ENCODE measurements around the gene CENPS.
"Not testable (repeated sequence)": the region's sequence is repeated elsewhere in the genome, so short reads cannot be mapped to it uniquely, and the experiment has no call there.

Gene CENPS

DNA sequence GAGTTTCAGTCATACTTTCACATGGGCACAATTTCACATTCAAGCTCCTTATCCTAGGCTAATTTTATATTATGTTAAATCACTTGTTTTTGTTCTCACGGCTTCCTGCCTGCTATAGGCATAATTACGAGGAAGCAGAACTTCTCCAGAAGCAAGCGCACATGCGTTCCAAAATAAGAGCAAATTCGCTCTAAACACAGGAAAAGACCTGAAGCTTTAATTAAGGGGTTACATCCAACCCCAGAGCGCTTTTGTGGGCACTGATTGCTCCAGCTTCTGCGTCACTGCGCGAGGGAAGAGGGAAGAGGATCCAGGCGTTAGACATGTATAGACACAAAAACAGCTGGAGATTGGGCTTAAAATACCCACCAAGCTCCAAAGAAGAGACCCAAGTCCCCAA lies 19.5 kb downstream of the CENPS start, which contains the start of gene CORT:
TSS of gene CORT (plus strand) at position 281 of the 400 bp plus-strand sequence. CDS start 193 bp downstream, outside the sequence.
- Mint-ChIP-seq H3K36me3 (ENCODE audit: insufficient read depth) (peaks cover 3% of the 10 kb centered on the region), H3K27me3 (peaks cover 0 to 11% of the 10 kb centered on the region in 2 donors), H3K4me3 (no peak within 1 kb of the TSS), H3K9me3 (no peaks in the 10 kb centered on the region), H3K4me1 (ENCODE audit: low read depth in 2 of 2) (peaks cover 1 to 6% of the 10 kb centered on the region in 2 donors), H3K27ac (no peak within 1 kb of the TSS)
- ATAC-seq (replicated peaks) (no peak), DNase-seq (no peak)

DNA sequence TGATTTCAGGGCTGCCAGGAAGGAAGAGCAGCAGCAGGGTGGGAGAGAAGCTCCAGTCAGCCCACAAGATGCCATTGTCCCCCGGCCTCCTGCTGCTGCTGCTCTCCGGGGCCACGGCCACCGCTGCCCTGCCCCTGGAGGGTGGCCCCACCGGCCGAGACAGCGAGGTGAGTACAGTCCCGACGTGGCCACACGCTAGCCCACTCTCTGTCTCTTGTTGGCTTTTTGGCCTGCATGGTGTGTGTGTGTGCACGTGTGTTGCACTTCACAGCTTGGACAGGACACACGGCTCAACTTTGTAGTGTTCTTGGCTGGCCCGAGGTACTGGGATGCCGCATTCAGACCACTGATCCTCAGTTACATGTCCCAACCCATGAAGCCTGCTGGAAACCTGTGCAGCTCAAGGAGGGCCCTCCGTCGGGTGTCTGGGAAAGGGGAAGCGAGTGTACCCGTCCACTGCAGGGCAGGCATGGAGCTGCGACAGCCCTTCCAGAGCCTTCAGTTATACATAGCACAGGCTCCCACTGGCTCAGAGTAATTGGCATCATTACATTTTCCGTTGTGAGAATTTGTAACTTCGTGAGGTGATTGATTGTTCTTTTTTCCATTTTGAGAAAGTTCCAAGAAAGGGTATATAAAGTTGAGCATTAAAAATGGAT lies 20.1 kb downstream of the CENPS start:
- Mint-ChIP-seq H3K9me3 (no peaks in the 10 kb centered on the region), H3K27me3 (peaks cover 0 to 11% of the 10 kb centered on the region in 2 donors), H3K4me1 (ENCODE audit: low read depth in 2 of 2) (peaks cover 1 to 6% of the 10 kb centered on the region in 2 donors), H3K4me3 (no peak overlapping the region), H3K27ac (no peak overlapping the region), H3K36me3 (ENCODE audit: insufficient read depth) (peaks cover 3% of the 10 kb centered on the region)
- DNase-seq (no peak), ATAC-seq (replicated peaks) (no peak)

DNA sequence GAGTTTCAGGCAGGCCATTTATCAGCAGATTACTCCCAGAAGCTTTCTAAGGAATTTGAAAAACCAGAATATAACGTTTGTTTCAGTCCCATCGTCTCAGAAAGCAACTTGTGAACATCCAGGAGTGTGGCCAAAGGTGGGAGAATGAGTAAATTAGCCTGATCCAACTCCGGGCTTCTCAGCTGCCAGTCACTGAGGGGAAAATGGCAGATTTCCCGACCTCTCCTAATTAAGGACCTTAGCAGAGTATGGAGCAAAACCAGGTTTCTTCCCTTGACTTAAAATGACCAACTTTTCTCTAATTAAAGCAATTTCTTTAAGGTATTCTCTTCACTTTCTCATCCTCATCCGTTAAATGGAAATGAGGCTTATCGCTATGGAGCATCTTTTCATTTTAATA lies 20.6 kb downstream of the CENPS start:
- no peak overlapping the region for H3K4me3 Mint-ChIP-seq
- H3K36me3 Mint-ChIP-seq (ENCODE audit: insufficient read depth), result peaks cover 3% of the 10 kb centered on the region
- ATAC-seq (replicated peaks), result no peak
- peaks cover 0 to 11% of the 10 kb centered on the region in 2 donors for H3K27me3 Mint-ChIP-seq
- no peaks in the 10 kb centered on the region for H3K9me3 Mint-ChIP-seq
- no peak overlapping the region for H3K27ac Mint-ChIP-seq
- peaks cover 1 to 6% of the 10 kb centered on the region in 2 donors for H3K4me1 Mint-ChIP-seq (ENCODE audit: low read depth in 2 of 2)
- DNase-seq, result no peak

DNA sequence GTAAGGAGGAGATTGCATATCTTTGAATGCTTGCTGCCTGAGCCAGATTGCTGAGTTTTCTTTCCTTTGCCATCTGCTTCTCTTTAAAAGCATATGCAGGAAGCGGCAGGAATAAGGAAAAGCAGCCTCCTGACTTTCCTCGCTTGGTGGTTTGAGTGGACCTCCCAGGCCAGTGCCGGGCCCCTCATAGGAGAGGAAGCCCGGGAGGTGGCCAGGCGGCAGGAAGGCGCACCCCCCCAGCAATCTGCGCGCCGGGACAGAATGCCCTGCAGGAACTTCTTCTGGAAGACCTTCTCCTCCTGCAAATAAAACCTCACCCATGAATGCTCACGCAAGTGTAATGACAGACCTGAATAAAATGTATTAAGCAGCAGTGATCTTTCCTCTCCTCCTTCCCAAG lies 21.1 kb downstream of the CENPS start:
- Mint-ChIP-seq H3K27ac (no peak overlapping the region), H3K27me3 (peaks cover 0 to 11% of the 10 kb centered on the region in 2 donors), H3K4me3 (no peak overlapping the region), H3K9me3 (no peaks in the 10 kb centered on the region), H3K36me3 (ENCODE audit: insufficient read depth) (peaks cover 3% of the 10 kb centered on the region), H3K4me1 (ENCODE audit: low read depth in 2 of 2) (peaks cover 1 to 6% of the 10 kb centered on the region in 2 donors)
- ATAC-seq (replicated peaks), result no peak
- DNase-seq, result no peak

DNA sequence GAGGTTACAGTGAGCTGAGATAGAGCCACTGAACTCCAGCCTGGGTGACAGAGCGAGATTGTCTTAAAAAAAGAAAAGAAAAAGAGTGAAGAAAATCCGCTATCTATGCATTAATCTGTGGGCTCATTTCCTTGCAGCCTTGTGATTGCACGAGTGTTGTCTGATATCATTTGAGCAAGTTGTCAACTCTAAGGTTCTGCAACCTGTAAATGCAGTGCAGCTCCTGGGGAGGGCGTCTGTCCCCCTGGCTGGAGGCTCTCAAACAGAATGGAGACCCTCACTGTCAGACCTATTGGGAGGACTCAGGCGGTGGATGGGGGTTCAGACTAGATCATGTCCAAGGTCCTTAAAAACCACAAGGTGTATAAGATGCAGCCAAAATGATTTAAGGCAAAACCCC lies 25.8 kb downstream of the CENPS start:
- peak overlapping the region in 1 of 2 donors; percentile 38 for H3K27ac Mint-ChIP-seq
- DNase-seq (no peak), ATAC-seq (replicated peaks) (no peak)
- H3K9me3 Mint-ChIP-seq, result no peaks in the 10 kb centered on the region
- H3K4me1 Mint-ChIP-seq (ENCODE audit: low read depth in 2 of 2), result no peaks in the 10 kb centered on the region
- H3K4me3 Mint-ChIP-seq, result no peak overlapping the region
- peaks cover 3% of the 10 kb centered on the region for H3K36me3 Mint-ChIP-seq (ENCODE audit: insufficient read depth)
- no peaks in the 10 kb centered on the region for H3K27me3 Mint-ChIP-seq

DNA sequence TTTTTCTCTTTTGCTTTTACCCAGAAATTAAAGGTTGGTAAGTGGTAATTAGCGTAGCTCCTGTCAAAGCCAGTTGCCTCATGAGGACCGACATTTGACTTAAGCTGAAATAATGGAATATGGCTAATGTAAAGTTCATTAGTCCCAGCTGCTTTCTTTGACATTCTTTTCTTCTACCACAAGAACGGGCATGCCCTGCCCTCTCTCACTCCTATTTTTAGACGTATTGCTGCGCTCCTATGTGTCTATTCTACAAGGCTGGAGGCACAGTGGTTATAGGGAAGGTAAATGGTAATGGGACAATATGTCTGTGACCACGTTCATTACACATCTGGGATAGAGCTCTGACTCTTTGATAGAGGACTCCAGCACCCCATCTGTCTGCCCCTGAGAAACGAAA lies 26.4 kb downstream of the CENPS start:
- H3K4me3 Mint-ChIP-seq, result no peak overlapping the region
- DNase-seq, result no peak
- ATAC-seq (replicated peaks), result no peak

DNA sequence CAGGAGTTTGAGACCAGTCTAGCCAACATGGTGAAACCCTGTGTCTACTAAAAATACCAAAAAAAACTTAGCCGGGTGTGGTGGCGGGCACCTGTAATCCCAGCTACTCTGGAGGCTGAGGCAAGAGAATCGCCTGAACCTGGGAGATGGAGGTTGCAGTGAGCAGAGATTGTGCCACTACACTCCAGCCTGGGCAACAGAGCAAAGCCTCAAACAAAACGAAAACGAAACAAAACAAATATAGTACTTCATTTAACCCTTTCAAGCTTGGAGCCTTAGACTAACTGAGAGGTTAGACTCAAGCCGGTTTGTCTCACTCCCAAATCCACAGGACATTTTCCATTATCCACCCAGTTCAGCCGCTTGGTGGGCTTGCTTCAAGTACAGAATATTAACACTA lies 27.2 kb downstream of the CENPS start:
- not testable (repeated sequence) for H3K27ac Mint-ChIP-seq; H3K9me3 Mint-ChIP-seq; H3K4me3 Mint-ChIP-seq; DNase-seq; H3K27me3 Mint-ChIP-seq; H3K36me3 Mint-ChIP-seq (ENCODE audit: insufficient read depth); ATAC-seq (replicated peaks); H3K4me1 Mint-ChIP-seq (ENCODE audit: low read depth in 2 of 2)

More for the DNA sequence above, 26.4 kb downstream of the CENPS start:
- no peaks in the 10 kb centered on the region for H3K9me3 Mint-ChIP-seq
- H3K4me1 Mint-ChIP-seq (ENCODE audit: low read depth in 2 of 2), result no peaks in the 10 kb centered on the region
- H3K27ac Mint-ChIP-seq, result peak overlapping the region in 1 of 2 donors; percentile 15
- no peaks in the 10 kb centered on the region for H3K27me3 Mint-ChIP-seq
- H3K36me3 Mint-ChIP-seq (ENCODE audit: insufficient read depth), result peaks cover 3% of the 10 kb centered on the region

DNA sequence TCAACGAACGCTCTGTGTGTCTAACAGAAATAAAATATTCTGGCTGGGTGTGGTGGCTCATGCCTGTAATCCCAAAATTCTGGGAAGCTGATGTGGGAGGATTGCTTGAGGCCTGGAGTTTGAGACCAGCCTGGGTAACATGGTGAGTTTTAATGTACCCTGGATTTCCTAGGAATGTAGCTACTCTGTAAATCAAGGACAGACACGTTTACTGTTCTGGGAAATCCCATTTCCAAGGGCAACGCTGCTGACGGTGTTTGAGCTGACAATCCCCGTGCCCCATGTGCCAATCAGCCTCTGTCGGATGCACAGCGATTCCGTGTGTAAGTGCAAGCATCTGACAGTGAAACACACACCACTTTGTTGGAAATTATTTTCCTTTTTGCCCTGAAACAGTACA lies 27.6 kb downstream of the CENPS start:
- Mint-ChIP-seq H3K4me3 (no peak overlapping the region), H3K27ac (no peak overlapping the region), H3K4me1 (ENCODE audit: low read depth in 2 of 2) (no peaks in the 10 kb centered on the region), H3K27me3 (no peaks in the 10 kb centered on the region), H3K36me3 (ENCODE audit: insufficient read depth) (peaks cover 13% of the 10 kb centered on the region), H3K9me3 (no peaks in the 10 kb centered on the region)
- DNase-seq (no peak), ATAC-seq (replicated peaks) (no peak)

DNA sequence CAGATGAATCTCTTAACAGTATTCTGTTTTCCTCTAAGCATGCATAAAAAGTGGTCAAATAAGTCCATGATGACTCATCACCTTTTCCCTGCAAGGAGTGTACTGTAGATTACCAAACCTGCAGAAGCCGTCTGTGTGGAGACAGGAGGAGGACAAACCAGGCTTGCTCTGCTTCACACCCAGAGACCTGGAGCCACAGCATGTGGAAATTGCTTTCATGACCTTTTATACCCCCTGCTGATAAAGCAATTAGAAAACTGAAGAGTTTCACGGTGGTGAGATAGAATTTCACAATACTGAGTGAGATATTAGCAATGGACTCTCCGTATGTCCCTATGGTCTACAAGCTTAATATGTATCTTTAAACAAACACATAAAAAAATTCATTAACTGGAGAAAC lies 29.0 kb downstream of the CENPS start:
- no peaks in the 10 kb centered on the region for H3K9me3 Mint-ChIP-seq
- DNase-seq (no peak), ATAC-seq (replicated peaks) (no peak)
- no peaks in the 10 kb centered on the region for H3K4me1 Mint-ChIP-seq (ENCODE audit: low read depth in 2 of 2)
- peaks cover 26% of the 10 kb centered on the region for H3K36me3 Mint-ChIP-seq (ENCODE audit: insufficient read depth)
- H3K27me3 Mint-ChIP-seq, result no peaks in the 10 kb centered on the region
- H3K4me3 Mint-ChIP-seq, result no peak overlapping the region
- no peak overlapping the region for H3K27ac Mint-ChIP-seq

DNA sequence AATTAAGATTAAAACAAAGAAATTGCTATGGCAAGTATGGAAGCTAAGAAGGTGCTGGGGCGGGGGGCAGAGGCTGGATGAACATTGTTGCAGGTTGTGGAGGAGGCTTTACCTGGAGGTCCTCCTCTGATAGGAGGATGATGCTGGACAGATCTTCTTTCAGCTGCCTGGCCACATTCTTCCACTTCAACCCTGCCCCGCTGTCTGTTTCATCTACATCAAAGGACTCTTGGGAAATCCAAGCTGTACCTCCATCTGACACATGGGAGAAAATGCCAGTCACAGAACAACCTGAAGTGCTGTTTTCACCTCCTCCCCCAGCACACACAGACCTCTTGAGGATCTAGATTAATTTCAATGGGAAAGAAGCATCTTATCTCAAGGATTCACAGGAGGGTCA lies 36.8 kb downstream of the CENPS start:
- no peak overlapping the region for H3K4me3 Mint-ChIP-seq
- ATAC-seq (replicated peaks) (no peak), DNase-seq (no peak)
- H3K9me3 Mint-ChIP-seq, result no peaks in the 10 kb centered on the region
- peaks cover 4 to 11% of the 10 kb centered on the region in 2 donors for H3K4me1 Mint-ChIP-seq (ENCODE audit: low read depth in 2 of 2)
- H3K36me3 Mint-ChIP-seq (ENCODE audit: insufficient read depth), result peaks cover 60% of the 10 kb centered on the region
- no peaks in the 10 kb centered on the region for H3K27me3 Mint-ChIP-seq
- H3K27ac Mint-ChIP-seq, result no peak overlapping the region

DNA sequence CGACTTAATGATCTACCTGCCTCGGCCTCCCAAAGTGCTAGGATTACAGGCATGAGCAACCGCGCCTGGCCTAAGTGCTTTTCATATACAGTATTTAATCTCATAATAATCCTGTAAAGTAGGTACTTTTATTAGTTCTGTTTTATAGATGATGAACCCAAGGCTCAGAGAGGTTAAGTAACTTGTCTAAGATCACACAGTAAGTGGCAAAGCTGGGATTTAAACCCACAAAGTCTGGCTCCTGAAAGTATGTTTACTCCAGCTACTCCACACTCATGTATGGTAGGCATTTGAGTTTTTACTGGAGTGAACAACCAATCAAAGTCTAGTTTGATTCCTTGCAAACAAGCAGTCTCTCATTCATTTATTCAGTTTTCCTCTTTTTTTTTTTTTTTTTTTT lies 39.8 kb downstream of the CENPS start:
- ATAC-seq (replicated peaks) (no peak), DNase-seq (no peak)
- Mint-ChIP-seq H3K27me3 (no peaks in the 10 kb centered on the region), H3K4me1 (ENCODE audit: low read depth in 2 of 2) (peaks cover 12 to 27% of the 10 kb centered on the region in 2 donors), H3K9me3 (no peaks in the 10 kb centered on the region), H3K36me3 (ENCODE audit: insufficient read depth) (peaks cover 50% of the 10 kb centered on the region), H3K27ac (no peak overlapping the region), H3K4me3 (no peak overlapping the region)

DNA sequence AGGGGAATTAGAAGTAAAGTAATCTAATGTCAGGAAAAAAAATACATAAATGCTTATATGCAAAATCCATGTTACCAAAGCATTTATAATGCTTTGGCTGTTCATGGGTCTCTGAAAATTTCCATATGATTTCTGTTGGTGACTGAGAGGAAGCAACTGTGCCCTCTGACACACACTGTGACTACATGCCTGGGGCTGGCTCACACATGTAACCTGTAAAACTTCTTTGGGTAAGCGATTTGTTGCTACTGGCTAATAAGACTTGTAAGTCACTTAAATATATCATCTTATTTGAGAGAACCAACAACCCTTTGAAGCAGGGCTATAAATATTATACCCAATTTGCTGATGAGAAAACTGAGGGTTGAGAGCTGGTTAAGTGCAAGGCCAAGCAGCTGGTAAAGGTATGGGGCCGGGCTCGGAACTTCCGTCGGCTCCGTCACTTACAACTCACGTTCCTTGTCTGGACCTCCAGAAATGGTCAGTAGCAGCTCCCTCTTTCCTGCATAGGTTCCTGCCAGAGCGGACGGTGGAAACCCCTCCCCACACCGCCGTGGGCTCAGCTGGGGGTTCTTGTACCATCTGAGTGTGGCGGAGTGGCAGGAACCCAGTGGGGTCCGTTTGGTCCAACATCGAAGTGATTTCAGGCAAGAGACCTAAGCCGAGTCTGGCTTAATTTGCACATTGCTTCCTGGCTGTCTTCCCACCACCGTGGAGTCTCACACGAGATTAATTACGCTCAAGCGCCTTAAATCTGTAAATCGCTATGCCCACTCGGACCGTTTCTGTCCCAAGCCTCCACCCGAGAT lies 41.4 kb downstream of the CENPS start:
- ATAC-seq (replicated peaks) (peak; percentile 2), DNase-seq (peak in 2 of 3 experiments; percentile 3 to 13)
- Mint-ChIP-seq H3K36me3 (ENCODE audit: insufficient read depth) (peaks cover 46% of the 10 kb centered on the region), H3K9me3 (no peaks in the 10 kb centered on the region), H3K27me3 (no peaks in the 10 kb centered on the region), H3K4me3 (peak overlapping the region; percentile 99), H3K27ac (peak overlapping the region; percentile 95), H3K4me1 (ENCODE audit: low read depth in 2 of 2) (peaks cover 27 to 43% of the 10 kb centered on the region in 2 donors)

DNA sequence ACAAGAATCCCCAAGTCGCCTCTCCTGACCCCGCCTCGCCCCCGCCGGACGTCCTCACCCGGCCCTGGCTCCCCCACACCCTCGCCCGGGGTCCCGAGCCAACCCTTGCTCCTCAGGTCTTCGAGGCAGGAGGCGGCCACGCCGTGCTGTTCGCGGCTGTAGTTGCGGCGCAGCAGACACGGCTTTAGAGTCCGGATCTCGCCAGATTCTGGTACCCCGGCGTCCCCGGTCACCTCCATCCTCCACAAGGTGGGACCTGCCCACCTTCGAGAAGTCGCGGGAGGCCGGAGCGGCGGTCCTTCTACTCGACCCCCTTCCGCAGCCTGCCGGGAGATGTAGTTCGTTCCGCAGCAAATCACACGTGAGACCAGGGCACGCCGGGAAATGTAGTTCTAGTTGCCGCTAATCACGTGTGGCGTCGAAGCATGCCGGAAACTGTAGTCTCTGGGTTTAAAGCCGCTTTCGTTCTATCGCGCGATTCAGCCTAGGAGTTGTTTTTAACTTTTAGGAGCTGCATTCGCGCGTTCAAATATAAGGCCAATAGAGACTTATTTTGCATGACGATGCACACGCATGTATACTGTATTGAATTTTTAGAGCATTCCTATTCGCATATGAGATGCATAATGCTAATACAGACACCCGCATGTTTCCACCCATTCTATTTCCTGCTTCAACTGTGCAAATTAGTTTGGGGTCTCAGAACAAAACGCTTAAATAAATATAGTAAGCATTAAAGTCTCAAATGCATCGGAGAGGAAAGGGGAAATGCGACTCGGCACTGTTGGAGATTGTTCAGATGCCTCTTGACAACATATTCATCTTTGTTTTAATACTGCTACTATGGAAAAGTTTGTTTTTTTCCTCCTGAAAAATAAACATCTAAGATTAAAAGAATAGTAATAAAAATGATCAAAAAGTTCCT lies 42.2 kb downstream of the CENPS start, which contains the start of gene DFFA:
TSS of gene DFFA (minus strand) at position 310 of the 925 bp plus-strand sequence. CDS start at position 239, 71 bp downstream.
- no peaks in the 10 kb centered on the region for H3K9me3 Mint-ChIP-seq
- H3K4me1 Mint-ChIP-seq (ENCODE audit: low read depth in 2 of 2), result peaks cover 28 to 44% of the 10 kb centered on the region in 2 donors
- ATAC-seq (replicated peaks) (peak; percentile 81), DNase-seq (peak; percentile 84 to 89 (median 88))
- H3K36me3 Mint-ChIP-seq (ENCODE audit: insufficient read depth), result peaks cover 37% of the 10 kb centered on the region
- H3K27me3 Mint-ChIP-seq, result no peaks in the 10 kb centered on the region
- H3K4me3 Mint-ChIP-seq, result peak within 1 kb of the TSS; percentile 99
- H3K27ac Mint-ChIP-seq, result peak within 1 kb of the TSS; percentile 95

All from effector memory CD8-positive, alpha-beta T cell (primary cell).